ENCODE data around the gene SLC27A5.
"Not testable (repeated sequence)": the region's sequence is repeated elsewhere in the genome, so short reads cannot be mapped to it uniquely, and the experiment has no call there.

The SLC27A5 gene

GRCh38 chr19:58549664-58550361 is 38.0 kb upstream of the SLC27A5 start:
- DNase-seq, result no peak

DNA sequence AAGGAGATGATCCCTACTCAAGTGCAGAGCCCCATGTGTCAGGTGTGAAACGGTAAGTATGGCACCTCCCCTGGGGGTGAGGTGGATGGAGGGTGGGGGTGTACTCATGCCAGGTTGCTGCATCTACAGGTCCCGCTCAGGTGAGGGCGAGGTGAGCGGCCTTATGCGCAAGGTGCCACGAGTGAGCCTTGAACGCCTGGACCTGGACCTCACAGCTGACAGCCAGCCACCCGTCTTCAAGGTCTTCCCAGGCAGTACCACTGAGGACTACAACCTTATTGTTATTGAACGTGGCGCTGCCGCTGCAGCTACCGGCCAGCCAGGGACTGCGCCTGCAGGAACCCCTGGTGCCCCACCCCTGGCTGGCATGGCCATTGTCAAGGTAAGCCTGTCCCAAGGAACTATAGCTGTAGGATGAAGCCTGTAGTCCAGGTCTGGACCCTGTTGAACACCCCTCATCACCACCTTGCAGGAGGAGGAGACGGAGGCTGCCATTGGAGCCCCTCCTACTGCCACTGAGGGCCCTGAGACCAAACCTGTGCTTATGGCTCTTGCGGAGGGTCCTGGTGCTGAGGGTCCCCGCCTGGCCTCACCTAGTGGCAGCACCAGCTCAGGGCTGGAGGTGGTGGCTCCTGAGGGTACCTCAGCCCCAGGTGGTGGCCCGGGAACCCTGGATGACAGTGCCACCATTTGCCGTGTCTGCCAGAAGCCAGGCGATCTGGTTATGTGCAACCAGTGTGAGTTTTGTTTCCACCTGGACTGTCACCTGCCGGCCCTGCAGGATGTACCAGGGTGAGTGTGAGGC is 37.3 kb upstream of the SLC27A5 start:
- DNase-seq, result no peak

- no peak for DNase-seq
Observed at GRCh38 chr19:58547323-58548312, 35.8 kb upstream of the SLC27A5 start.

DNA sequence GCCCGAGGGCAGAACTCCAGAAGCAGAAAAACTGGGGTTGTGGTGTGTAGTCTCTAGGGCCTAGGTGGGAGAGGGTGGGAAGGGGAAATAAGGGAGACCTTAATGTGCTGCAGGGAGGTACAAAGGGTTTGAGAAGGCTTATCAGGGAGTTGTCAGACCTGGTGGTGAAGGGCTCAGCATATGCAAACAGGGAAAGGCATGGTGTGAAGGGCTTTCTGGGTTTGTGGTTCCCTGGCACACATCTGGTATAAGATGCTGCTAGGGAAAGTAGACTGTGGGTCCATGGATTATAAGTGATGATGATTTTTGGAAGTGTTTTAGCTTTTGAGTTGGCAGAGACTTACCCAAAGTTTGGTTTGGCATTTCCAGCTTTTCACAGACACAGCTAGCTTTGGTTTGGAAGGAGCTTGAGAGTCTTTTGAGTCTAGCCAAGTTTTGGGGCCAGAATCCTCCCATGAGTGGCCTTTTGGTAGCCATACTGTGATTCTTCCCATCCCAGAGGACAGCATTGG is 34.3 kb upstream of the SLC27A5 start:
- no peak for DNase-seq

GRCh38 chr19:58545286-58546018 is 33.7 kb upstream of the SLC27A5 start:
- DNase-seq, result peak; percentile 42

DNA sequence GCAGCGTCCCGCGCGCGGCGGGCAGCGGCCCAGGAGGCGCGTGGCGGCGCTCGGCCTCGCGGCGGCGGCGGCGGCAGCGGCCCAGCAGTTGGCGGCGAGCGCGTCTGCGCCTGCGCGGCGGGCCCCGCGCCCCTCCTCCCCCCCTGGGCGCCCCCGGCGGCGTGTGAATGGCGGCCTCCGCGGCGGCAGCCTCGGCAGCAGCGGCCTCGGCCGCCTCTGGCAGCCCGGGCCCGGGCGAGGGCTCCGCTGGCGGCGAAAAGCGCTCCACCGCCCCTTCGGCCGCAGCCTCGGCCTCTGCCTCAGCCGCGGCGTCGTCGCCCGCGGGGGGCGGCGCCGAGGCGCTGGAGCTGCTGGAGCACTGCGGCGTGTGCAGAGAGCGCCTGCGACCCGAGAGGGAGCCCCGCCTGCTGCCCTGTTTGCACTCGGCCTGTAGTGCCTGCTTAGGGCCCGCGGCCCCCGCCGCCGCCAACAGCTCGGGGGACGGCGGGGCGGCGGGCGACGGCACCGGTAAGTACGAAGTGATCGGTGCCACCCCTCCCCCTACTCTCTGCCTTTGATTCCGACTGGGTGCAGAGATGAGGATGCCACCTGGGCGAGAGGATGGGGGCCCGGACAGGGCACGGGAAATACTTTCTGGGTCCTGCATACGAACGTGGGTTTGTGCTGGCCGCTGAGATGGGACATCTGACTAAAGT is 32.9 kb upstream of the SLC27A5 start:
- no peak for DNase-seq

DNA sequence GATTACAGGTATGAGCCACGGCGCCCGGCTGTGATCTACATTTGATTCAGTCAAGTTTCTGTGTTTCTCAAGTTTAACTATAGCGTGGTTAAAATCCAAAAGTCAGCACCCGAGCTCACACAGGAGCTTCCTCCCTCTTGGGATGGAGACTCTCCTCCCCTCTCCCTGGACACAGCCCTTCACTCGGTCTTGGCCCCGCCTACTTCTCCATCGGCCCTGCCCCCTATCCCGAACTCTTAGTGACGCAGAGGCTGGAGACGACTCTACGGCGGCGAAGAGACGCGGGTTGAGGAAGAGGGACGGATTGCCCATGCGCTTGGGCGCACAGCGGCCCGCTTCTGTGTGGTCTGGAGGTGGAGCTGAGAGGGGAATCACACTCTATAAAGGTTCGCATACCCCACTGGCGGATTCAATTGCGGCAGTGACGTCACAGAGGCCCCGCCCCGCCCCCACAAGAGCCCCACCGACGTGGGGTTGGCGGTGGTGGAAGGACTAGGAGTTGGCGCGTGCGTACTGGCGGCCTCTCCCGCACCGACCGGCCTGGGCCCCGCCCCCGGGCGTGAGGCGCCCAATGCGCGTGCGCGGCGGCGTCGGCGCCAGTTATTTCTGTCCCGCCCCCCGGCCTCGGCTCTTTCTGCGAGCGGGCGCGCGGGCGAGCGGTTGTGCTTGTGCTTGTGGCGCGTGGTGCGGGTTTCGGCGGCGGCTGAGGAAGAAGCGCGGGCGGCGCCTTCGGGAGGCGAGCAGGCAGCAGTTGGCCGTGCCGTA is 32.2 kb upstream of the SLC27A5 start, which contains the start of gene TRIM28:
Gene TRIM28, plus strand, starts transcription at position 239 of the 765 bp plus-strand sequence. CDS start 694 bp downstream, outside the sequence.
- DNase-seq, result peak; percentile 100

DNA sequence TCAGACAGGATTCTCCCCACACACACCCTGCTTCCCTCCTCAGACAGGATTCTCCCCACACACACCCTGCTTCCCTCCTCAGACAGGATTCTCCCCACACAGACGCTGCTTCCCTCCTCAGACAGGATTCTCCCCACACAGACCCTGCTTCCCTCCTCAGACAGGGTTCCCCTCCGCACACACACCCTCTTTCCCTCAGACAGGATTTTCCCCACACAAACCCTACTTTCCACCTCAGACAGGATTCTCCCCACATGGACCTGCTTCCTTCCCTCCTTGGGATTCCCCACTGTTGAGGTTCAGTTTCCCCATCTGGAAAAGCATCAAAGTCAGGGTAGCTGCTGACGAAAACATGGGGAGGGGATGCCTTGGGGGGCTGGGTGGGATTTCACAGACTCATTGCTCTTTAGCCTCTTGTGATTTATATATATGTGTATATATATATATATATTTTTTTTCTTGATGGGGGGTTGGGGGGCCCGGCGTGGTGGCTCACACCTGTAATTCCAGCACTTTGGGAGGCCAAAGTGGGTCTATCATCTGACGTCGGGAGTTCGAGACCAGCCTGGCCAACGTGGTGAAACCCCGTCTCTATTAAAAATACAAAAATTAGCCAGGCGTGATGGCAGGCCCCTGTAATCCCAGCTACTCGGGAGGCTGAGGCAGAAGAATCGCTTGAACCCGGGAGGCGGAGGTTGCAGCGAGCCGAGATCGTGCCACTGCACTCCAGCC is 31.0 kb upstream of the SLC27A5 start:
- not testable (repeated sequence) for DNase-seq

- DNase-seq, result not testable (repeated sequence)
Observed at GRCh38 chr19:58539169-58539559, 27.4 kb upstream of the SLC27A5 start.

- peak; percentile 79 for DNase-seq
Observed at GRCh38 chr19:58538257-58539168, 26.7 kb upstream of the SLC27A5 start.

DNA sequence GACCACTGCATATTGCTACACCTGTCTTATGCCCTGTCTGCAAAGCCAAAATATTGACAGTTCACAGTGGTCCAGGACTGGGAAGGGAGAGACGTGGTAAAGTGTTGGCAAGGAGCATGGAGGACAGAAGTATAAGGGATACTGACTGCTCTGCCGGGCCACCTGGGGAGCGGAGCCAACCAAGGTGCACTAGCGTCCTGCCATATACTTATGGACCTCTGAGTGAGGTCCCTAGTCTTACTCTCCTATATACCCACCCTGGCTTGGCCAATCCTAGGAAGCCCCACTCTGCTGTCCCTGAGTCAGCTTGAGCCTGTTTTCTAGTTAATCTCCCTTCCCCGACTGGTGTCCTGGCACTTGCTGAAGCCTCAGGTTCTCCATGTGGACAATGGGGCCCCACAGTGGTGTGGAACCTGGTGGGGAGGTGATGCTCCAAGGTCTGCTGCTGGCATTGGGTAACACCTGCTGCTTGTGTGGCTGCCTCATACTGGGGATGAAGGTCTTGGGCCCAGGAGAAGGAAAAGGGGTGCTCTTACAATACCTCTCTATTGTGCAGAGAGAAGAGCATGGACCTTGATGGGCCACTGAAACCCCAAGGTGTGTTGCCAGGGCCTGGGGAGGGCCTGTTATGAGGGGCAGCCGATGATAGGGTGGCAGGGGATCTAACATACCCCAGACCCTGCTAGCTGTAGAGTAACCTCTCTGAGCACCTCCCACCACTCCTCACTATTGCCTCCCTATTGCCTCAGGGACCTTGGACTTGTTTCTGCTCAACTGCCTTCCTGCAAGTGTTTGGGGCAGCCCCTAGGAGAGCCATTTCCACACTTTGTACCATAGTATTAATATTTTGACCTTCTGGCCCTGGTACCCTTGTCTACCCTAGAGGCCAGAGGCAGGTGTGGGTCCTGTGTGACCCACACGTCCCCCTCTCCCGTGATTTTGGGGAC is 25.3 kb upstream of the SLC27A5 start:
- no peak for DNase-seq

GRCh38 chr19:58535857-58536256 is 24.1 kb upstream of the SLC27A5 start:
- DNase-seq, result no peak

GRCh38 chr19:58531034-58531840 is 19.4 kb upstream of the SLC27A5 start:
- no peak for DNase-seq

DNA sequence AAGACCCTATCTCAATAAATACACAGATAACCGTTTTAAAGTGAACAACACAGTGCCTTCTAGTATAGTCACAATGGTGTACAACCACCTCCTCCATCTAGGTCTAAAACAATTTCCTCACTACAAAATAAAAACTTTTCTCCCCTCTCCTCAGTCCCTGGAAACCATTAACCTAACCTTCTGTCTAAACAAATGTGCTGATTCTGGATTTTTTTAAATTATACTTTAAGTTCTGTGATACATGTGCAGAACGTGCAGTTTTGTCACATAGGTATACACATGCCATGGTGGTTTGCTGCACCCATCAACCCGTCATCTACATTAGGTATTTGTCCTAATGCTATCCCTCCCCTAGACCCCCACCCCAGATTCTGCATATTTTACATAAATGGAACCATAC is 17.6 kb upstream of the SLC27A5 start:
- DNase-seq, result no peak

GRCh38 chr19:58522709-58523108 is 10.9 kb upstream of the SLC27A5 start:
- no peak for DNase-seq

DNA sequence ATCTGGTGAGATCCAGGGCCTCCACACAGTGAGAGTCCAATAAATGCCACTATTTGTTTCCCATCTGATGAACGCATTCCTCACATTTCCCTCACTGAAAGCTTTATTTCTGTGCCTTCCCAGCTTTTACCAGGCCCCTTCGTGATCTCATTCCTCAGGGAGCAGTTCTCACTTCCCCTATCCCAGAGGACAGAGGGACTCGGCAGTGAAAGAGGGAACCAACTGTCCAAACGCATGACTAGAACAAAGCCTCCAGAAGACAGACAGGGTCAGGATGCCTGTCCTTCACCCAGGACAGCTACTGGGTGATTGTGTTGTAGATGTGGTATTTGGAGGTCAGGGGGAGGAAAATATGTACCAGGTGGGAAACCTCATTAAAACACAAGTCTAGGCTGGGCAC is 9.9 kb upstream of the SLC27A5 start:
- no peak for DNase-seq

DNA sequence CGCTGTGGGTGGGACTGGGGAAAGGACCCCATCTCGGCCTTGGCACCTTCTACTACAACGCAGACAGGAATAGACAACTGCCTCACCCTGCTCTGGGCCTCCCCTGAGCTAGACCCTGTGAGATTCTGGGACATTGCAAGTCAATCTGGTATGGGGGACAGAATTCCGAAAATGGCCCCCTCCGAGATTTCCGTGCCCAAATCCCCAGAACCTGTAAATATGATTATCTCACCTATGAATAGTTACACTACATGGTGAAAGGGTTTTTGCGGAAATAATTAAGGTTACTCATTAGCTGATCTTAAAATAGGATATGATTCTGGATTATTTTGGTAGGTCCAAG is 8.4 kb upstream of the SLC27A5 start:
- DNase-seq, result no peak
